Common myeloid progenitor, CD34-positive (primary cell): Measurements from ENCODE around the gene SLC5A5.
"Not testable (repeated sequence)": the region's sequence is repeated elsewhere in the genome, so short reads cannot be mapped to it uniquely, and the experiment has no call there.

Experiments used
- CTCF ChIA-PET: fragments of 350-600 bp; sonication (Branson Sonifier 250); formaldehyde crosslinking; loops from one replicate; lab custom pipeline; 2021; ENCODE audit warnings: antibody characterized with exemption; lab: Charles Lee
- POLR2A ChIA-PET: fragments of 350-600 bp; sonication (Branson Sonifier 250); formaldehyde crosslinking; loops from one replicate; lab custom pipeline; 2021; ENCODE audit warnings: antibody characterized with exemption; lab: Charles Lee
- DNase-seq, 3 donors: peaks; one replicate each; pipeline versions ENCODE4 v3.0.0 to v3.0.0-alpha.2; 2013
- H3K27ac ChIP-seq, 2 experiments: 1 replicate in 1 of 2; 2 replicates in 1 of 2; pipeline ENCODE4 v1.7.0; 2013; ENCODE audit warnings: inconsistent platforms in 2 of 2, low read length in 2 of 2, mild to moderate bottlenecking in 2 of 2, low read depth in 1 of 2, moderate library complexity in 1 of 2; ENCODE audit not compliant: severe bottlenecking in 2 of 2, insufficient read depth in 1 of 2, poor library complexity in 1 of 2
- H3K27me3 ChIP-seq, 5 experiments: replicated peaks in 2 of 5; 1 replicate in 3 of 5; 2 replicates in 2 of 5; pipeline versions ENCODE4 v1.6.1 to v1.7.0; 2013; ENCODE audit warnings: low read length in 4 of 5, mild to moderate bottlenecking in 2 of 5, moderate library complexity in 2 of 5, inconsistent platforms in 1 of 5; ENCODE audit not compliant: insufficient read depth in 5 of 5, control insufficient read depth in 4 of 5
- H3K36me3 ChIP-seq, 4 experiments: 1 replicate in 2 of 4; 2 replicates in 2 of 4; pipeline versions ENCODE4 v1.6.1 to v1.7.0; 2013; ENCODE audit warnings: low read length in 3 of 4, control low read depth in 1 of 4, mild to moderate bottlenecking in 1 of 4; ENCODE audit not compliant: control insufficient read depth in 4 of 4, insufficient read depth in 4 of 4
- H3K4me1 ChIP-seq, 4 experiments: 1 replicate in 3 of 4; 2 replicates in 1 of 4; pipeline versions ENCODE4 v1.6.1 to v1.7.1; 2013; ENCODE audit warnings: low read length in 3 of 4, mild to moderate bottlenecking in 3 of 4, control low read depth in 1 of 4, inconsistent platforms in 1 of 4, moderate library complexity in 1 of 4; ENCODE audit not compliant: control insufficient read depth in 4 of 4, insufficient read depth in 4 of 4; ENCODE audit errors: control extremely low read depth in 1 of 4
- H3K4me3 ChIP-seq, 7 experiments: 1 replicate in 4 of 7; 2 replicates in 3 of 7; pipeline versions ENCODE4 v1.5.1 to v1.7.0; 2013; ENCODE audit warnings: mild to moderate bottlenecking in 7 of 7, low read length in 6 of 7, moderate library complexity in 6 of 7, inconsistent platforms in 2 of 7, low read depth in 2 of 7, control low read depth in 1 of 7; ENCODE audit not compliant: insufficient read depth in 4 of 7, control insufficient read depth in 1 of 7; ENCODE audit errors: extremely low read depth in 1 of 7
- H3K9me3 ChIP-seq, 5 experiments: 1 replicate in 4 of 5; 2 replicates in 1 of 5; pipeline versions ENCODE4 v1.6.1 to v1.7.1; 2013; ENCODE audit warnings: low read length in 4 of 5, mild to moderate bottlenecking in 2 of 5, inconsistent platforms in 1 of 5, low read depth in 1 of 5, moderate library complexity in 1 of 5; ENCODE audit not compliant: control insufficient read depth in 4 of 5, insufficient read depth in 2 of 5; ENCODE audit errors: control extremely low read depth in 1 of 5
- WGBS: methylation state at CpG from one replicate; pipeline ENCODE4 v1.1.5; 2013; ENCODE audit not compliant: insufficient coverage; 5-methylcytosine and 5-hydroxymethylcytosine counted together

Gene SLC5A5

DNA sequence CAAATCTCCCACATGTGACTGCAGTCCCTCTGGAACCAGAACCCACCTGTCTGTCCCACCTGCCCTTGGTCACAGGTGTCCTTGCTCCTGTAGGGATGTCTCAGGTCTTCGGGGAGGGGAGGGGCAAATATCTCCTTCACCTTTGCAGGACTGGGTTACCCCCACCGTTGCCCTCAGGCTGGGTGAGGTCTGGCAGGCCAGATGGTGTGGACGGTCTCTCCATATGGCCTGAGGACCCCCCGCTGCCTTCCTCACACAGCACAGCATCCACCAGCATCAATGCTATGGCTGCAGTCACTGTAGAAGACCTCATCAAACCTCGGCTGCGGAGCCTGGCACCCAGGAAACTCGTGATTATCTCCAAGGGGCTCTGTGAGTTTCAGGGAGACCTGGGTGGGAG, 10.0 kb downstream of the SLC5A5 start:
- no peaks in the 10 kb centered on the region for H3K9me3 ChIP-seq
- no peak overlapping the region for H3K4me3 ChIP-seq
- ChIA-PET POLR2A (no interaction called here), CTCF (no interaction called here)
- DNase-seq, result no peak
- no peaks in the 10 kb centered on the region for H3K4me1 ChIP-seq
- H3K36me3 ChIP-seq, result no peaks in the 10 kb centered on the region
- no peak overlapping the region for H3K27ac ChIP-seq
- 90% methylated on average over 7 of the region's 7 CpGs for WGBS
- H3K27me3 ChIP-seq, result no peaks in the 10 kb centered on the region

DNA sequence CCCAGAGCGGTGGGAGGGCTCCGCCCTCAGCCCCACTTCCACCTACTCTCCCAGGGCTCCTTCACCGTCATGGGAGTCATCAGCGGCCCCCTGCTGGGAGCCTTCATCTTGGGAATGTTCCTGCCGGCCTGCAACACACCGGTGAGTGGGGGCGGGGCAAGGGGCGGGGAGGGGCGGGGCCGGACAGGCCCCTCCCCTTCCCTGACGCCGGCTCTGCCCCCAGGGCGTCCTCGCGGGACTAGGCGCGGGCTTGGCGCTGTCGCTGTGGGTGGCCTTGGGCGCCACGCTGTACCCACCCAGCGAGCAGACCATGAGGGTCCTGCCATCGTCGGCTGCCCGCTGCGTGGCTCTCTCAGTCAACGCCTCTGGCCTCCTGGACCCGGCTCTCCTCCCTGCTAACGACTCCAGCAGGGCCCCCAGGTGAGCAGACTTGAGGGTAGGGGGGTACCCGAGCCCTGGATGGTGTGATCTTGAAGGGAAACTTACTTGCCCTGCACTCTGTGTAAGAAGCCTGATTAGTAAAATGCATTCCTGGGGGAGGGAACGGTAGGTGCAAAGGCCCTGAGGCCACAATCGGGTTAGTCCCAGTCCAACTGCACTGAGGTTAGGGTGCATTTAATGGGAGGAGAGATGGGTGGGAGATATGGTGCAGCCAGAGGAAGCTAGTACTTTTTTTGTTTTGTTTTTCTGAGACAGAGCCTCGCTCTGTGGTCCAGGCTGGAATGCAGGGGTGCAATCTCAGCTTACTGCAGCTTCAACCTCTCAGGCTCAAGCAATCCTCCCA, 12.1 kb downstream of the SLC5A5 start:
- Histone ChIP-seq H3K27ac (no peak overlapping the region), H3K9me3 (no peaks in the 10 kb centered on the region), H3K4me3 (no peak overlapping the region), H3K4me1 (no peaks in the 10 kb centered on the region), H3K27me3 (no peaks in the 10 kb centered on the region), H3K36me3 (no peaks in the 10 kb centered on the region)
- 90% methylated on average over 29 of the region's 33 CpGs for WGBS
- no peak for DNase-seq
- ChIA-PET CTCF (no interaction called here), POLR2A (no interaction called here)

GRCh38 chr19:17886515-17886914, 14.8 kb downstream of the SLC5A5 start:
- 100% methylated on average over 3 of the region's 7 CpGs for WGBS
- no peak overlapping the region for H3K27ac ChIP-seq
- H3K4me3 ChIP-seq, result no peak overlapping the region
- DNase-seq, result no peak
- H3K4me1 ChIP-seq, result no peaks in the 10 kb centered on the region
- H3K27me3 ChIP-seq, result no peaks in the 10 kb centered on the region
- peaks cover 0 to 5% (median 0%) of the 10 kb centered on the region in 4 experiments for H3K36me3 ChIP-seq
- POLR2A ChIA-PET, result no interaction called here
- H3K9me3 ChIP-seq, result no peaks in the 10 kb centered on the region
- CTCF ChIA-PET, result no interaction called here

DNA sequence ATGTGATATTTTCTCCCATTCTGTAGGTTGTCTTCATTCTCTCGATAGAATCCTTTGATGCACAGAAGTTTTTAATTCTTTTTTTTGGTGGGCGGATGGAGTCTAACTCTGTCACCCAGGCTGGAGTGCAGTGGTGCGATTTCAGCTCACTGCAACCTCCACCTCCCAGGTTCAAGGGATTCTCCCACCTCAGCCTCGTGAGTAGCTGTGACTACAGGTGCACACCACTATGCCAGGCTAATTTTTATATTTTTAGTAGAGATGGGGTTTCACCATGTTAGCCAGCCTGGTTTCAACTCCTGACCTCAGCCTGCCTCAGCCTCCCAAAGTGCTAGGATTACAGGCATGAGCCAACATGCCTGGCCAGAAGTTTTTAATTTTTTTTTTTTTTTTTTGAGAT, 15.5 kb downstream of the SLC5A5 start:
- CTCF ChIA-PET, result interaction anchor here (1.2 kb wide), 1 partner anchor 28 kb away, joined by 3 read pairs; no protein-coding TSS in a partner anchor
- DNase-seq, POLR2A ChIA-PET, H3K4me1 ChIP-seq, H3K27ac ChIP-seq, H3K36me3 ChIP-seq, H3K4me3 ChIP-seq, H3K27me3 ChIP-seq, H3K9me3 ChIP-seq: not testable (repeated sequence)
- WGBS, result no CpG with 5 or more reads among the region's 4 CpGs

DNA sequence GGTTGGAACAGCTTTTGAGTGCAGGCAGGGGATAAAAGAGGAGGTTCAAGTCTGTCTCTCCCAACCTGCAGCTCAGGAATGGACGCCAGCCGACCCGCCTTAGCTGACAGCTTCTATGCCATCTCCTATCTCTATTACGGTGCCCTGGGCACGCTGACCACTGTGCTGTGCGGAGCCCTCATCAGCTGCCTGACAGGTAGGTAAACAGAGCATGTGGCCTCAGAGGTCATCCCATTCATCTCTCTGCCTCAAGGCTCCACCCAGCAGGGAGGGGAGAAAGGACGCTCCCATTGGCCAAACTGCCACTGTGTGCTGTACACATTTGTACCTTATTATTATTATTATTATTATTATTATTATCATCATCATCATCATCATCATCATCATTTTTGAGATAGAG, 16.5 kb downstream of the SLC5A5 start:
- no peak overlapping the region for H3K27ac ChIP-seq
- H3K27me3 ChIP-seq, result no peaks in the 10 kb centered on the region
- no peak overlapping the region for H3K4me3 ChIP-seq
- no peak for DNase-seq
- H3K36me3 ChIP-seq, result peaks cover 0 to 5% (median 0%) of the 10 kb centered on the region in 4 experiments
- H3K4me1 ChIP-seq, result no peaks in the 10 kb centered on the region
- 88% methylated on average over 6 of the region's 7 CpGs for WGBS
- ChIA-PET CTCF (interaction anchor here (1.2 kb wide), 1 partner anchor 27 kb away, joined by 3 read pairs; no protein-coding TSS in a partner anchor), POLR2A (no interaction called here)
- no peaks in the 10 kb centered on the region for H3K9me3 ChIP-seq

DNA sequence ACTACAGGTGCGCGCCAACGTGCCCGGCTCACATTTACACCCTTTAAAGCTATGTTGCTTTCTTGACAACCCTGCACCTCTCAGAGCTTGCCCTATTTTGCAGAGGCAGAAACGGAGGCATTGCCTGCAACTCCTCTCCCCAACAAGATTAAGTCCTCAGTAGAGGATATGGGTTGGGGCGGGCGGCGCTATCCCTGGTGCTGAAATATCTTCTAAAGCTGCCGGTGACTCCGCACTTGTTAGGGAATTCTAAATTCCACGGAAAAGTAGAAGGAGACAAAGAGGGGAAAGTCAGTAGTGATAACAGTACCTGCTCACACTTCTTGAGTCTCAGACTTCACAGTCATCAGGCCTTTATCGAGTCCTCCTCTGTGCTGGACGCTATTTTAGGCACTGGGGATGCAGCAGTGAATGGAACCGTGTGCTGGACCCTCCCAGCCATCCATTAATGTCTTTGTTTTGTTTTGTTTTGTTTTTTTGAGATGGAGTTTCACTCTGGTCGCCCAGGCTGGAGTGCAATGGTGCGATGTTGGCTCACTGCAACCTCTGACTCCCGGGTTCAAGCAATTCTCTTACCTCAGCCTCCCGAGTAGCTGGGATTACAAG, 18.0 kb downstream of the SLC5A5 start:
- H3K27ac ChIP-seq, result no peak overlapping the region
- WGBS, result 89% methylated on average over 10 of the region's 18 CpGs
- POLR2A ChIA-PET, result no interaction called here
- H3K9me3 ChIP-seq, result no peaks in the 10 kb centered on the region
- DNase-seq, result peak in 2 of 3 donors; percentile 22 to 34
- peaks cover 0 to 5% (median 0%) of the 10 kb centered on the region in 4 experiments for H3K36me3 ChIP-seq
- CTCF ChIA-PET, result interaction anchor here (0.6 kb wide), 1 partner anchor 70 kb away, joined by 3 read pairs; no protein-coding TSS in a partner anchor
- H3K4me3 ChIP-seq, result no peak overlapping the region
- no peaks in the 10 kb centered on the region for H3K27me3 ChIP-seq
- no peaks in the 10 kb centered on the region for H3K4me1 ChIP-seq

DNA sequence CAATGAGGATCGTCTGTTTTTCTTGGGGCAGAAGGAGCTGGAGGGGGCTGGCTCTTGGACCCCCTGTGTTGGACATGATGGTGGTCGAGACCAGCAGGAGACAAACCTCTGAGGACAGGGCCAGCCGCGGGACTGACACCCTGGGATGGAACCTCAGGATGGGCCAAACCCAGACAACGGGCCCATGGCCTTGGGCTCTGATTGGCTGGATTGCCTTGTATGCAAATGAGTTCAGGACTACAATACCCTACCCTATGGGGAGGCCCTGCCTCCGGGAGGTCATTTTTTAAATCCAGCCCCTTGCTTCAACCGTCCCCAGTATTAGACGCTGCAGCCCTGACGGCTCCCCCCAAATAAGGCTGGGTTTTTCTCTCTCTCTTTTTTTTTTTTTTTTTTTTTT, 22.0 kb downstream of the SLC5A5 start:
- no peak overlapping the region for H3K4me3 ChIP-seq
- H3K9me3 ChIP-seq, result no peaks in the 10 kb centered on the region
- H3K27me3 ChIP-seq, result no peaks in the 10 kb centered on the region
- H3K36me3 ChIP-seq, result peaks cover 0 to 5% (median 0%) of the 10 kb centered on the region in 4 experiments
- 91% methylated on average over 8 of the region's 9 CpGs for WGBS
- CTCF ChIA-PET, result interaction anchor here (0.6 kb wide), 1 partner anchor 537 kb away, joined by 3 read pairs; no protein-coding TSS in a partner anchor
- DNase-seq, result no peak
- no peak overlapping the region for H3K27ac ChIP-seq
- H3K4me1 ChIP-seq, result no peaks in the 10 kb centered on the region
- POLR2A ChIA-PET, result no interaction called here
